Peyer's patch (tissue), 4 donors: ENCODE results near the gene VPS8. TPM values are rescaled to one million over a fixed set of nuclear protein-coding genes. Genes with fewer than 3 reads are reported as not detected.

Source experiments
- DNase-seq, 3 donors: peaks; one replicate each; pipeline ENCODE4 v3.0.0-alpha.2; 2017 to 2019
- H3K27ac ChIP-seq, 4 donors: fragments of 200-600 bp; sonication (generic); one replicate each; pipeline ENCODE4 v1.5.1; 2016 to 2019
- H3K27me3 ChIP-seq, 2 donors: fragments of 200-600 bp; sonication (generic); one replicate each; pipeline ENCODE4 v1.5.1; 2019
- H3K36me3 ChIP-seq, 3 donors: fragments of 200-600 bp; sonication (generic); one replicate each; pipeline ENCODE4 v1.5.1; 2016 to 2019
- H3K4me1 ChIP-seq, 4 donors: fragments of 200-600 bp; sonication (generic); one replicate each; pipeline ENCODE4 v1.5.1; 2016 to 2019
- H3K4me3 ChIP-seq, 4 donors: fragments of 200-600 bp; sonication (generic); 1 replicate in 3 of 4; 2 replicates in 1 of 4; pipeline ENCODE4 v1.5.1; 2016 to 2019; ENCODE audit warnings: mild to moderate bottlenecking in 1 of 4
- H3K9me3 ChIP-seq, 4 donors: fragments of 200-600 bp; sonication (generic); one replicate each; pipeline ENCODE4 v1.5.1; 2016 to 2019; ENCODE audit warnings: mild to moderate bottlenecking in 1 of 4
- POLR2A ChIP-seq, 2 donors: fragments of 450-650 bp; IDR thresholded peaks; one replicate each; pipeline ENCODE4 v1.5.1; 2017; ENCODE audit warnings: antibody characterized with exemption in 2 of 2, mild to moderate bottlenecking in 2 of 2, moderate library complexity in 2 of 2
- total RNA-seq, 4 donors: library from RNA; depleted of rRNA; stranded (reverse); fragments of >200 nt; gene quantifications; one replicate each; pipeline ENCODE4 v1.1.0, GENCODE V29; 2016
- TF ChIP-seq, protein P1 (sequence below), 6 experiments: fragments of 450-650 bp in 4 of 6; fragments of 200-600 bp in 2 of 6; sonication (generic) in 1 of 6; IDR thresholded peaks; one replicate each; pipeline ENCODE4 v1.5.1; 2017 to 2019; ENCODE audit warnings: antibody characterized with exemption in 6 of 6, mild to moderate bottlenecking in 3 of 6, moderate library complexity in 1 of 6

The VPS8 gene
- total RNA-seq, 4 donors from 2014 or later: 49.7 to 109 (median 74.3) TPM

DNA sequence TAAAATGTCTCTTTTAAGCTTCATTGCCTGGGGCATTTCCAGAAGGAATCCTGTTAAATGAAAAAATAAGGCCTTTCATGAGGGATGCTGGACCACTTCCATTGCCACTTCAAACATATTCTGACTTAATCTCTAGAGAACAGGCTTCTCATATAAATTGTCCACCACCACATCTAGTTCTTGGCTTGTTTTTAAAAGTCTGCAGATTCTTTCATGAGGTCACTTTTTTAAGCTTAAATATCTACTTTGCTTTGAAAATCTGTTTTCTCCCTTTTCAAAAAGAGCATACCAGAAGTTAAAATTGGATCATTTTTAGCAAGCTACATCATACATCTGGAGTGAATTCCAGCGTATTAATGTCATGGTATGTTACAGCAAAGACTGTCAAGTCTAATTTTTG lies 209.3 kb downstream of the VPS8 start:
- DNase-seq: no peak
- peaks cover 0 to 5% (median 0%) of the 10 kb centered on the region in 3 donors for H3K36me3 ChIP-seq
- TF ChIP-seq, protein P1, sequence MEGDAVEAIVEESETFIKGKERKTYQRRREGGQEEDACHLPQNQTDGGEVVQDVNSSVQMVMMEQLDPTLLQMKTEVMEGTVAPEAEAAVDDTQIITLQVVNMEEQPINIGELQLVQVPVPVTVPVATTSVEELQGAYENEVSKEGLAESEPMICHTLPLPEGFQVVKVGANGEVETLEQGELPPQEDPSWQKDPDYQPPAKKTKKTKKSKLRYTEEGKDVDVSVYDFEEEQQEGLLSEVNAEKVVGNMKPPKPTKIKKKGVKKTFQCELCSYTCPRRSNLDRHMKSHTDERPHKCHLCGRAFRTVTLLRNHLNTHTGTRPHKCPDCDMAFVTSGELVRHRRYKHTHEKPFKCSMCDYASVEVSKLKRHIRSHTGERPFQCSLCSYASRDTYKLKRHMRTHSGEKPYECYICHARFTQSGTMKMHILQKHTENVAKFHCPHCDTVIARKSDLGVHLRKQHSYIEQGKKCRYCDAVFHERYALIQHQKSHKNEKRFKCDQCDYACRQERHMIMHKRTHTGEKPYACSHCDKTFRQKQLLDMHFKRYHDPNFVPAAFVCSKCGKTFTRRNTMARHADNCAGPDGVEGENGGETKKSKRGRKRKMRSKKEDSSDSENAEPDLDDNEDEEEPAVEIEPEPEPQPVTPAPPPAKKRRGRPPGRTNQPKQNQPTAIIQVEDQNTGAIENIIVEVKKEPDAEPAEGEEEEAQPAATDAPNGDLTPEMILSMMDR (IDR thresholded peaks at IDR 0.05): no peak
- TF ChIP-seq POLR2A (IDR thresholded peaks at IDR 0.05): no peak

DNA sequence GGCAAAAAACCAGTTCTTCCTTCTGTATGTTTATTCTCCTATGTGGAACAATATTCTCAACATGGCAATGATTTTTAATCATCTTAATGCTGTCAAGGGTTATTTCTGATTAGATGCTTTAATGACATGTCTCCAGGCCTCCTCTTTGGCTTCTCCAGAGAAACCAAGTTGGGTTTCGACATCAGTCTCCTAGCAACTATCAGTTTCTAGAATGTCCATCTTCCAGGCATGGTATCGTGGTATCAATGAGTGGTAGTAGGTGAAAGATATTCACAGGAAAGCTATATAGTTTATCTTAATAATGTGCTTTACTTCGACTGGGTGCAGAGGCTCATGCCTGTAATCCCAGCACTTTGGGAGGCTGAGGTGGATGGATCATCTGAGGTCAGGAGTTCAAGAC lies 212.4 kb downstream of the VPS8 start:
- TF ChIP-seq POLR2A (IDR thresholded peaks at IDR 0.05): no peak
- TF ChIP-seq, protein P1 (IDR thresholded peaks at IDR 0.05): no peak
- no peaks in the 10 kb centered on the region for H3K27me3 ChIP-seq
- H3K9me3 ChIP-seq: peaks cover 0 to under 1% (median 0%) of the 10 kb centered on the region in 4 donors
- no peaks in the 10 kb centered on the region for H3K36me3 ChIP-seq
- no peaks in the 10 kb centered on the region for H3K4me1 ChIP-seq
- no peak for DNase-seq
- no peak overlapping the region for H3K27ac ChIP-seq
- no peak overlapping the region for H3K4me3 ChIP-seq

More for the DNA sequence above, 209.3 kb downstream of the VPS8 start:
- Histone ChIP-seq H3K4me1 (no peaks in the 10 kb centered on the region), H3K9me3 (peaks cover 0 to 4% (median 0%) of the 10 kb centered on the region in 4 donors), H3K4me3 (no peak overlapping the region), H3K27ac (no peak overlapping the region), H3K27me3 (no peaks in the 10 kb centered on the region)

DNA sequence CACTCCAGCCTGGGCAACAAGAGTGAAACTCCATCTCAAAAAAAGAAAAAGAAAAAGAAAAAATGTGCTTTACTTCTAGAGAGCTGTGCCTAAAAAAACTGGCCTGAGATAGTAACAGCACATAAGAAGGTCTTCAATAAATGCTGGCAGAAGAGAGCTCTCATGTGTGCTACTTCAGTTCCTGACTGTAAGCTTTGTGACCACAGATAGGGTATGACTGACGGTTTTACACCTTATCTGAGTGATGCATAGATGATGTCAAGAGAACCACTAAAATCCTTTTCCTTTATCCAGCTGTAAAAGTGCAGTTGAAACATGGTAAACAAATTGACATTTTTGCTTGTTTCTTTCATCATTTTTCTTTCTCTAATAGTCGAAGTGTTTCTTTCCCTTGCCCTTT lies 213.0 kb downstream of the VPS8 start:
- H3K36me3 ChIP-seq: no peaks in the 10 kb centered on the region
- TF ChIP-seq, protein P1 (IDR thresholded peaks at IDR 0.05): no peak
- no peak for TF ChIP-seq POLR2A (IDR thresholded peaks at IDR 0.05)
- H3K27me3 ChIP-seq: no peaks in the 10 kb centered on the region
- H3K4me1 ChIP-seq: no peaks in the 10 kb centered on the region
- H3K4me3 ChIP-seq: no peak overlapping the region
- no peak for DNase-seq
- H3K27ac ChIP-seq: no peak overlapping the region
- no peaks in the 10 kb centered on the region for H3K9me3 ChIP-seq

GRCh38 chr3:185028121-185028520 lies 216.2 kb downstream of the VPS8 start:
- no peaks in the 10 kb centered on the region for H3K9me3 ChIP-seq
- TF ChIP-seq POLR2A (IDR thresholded peaks at IDR 0.05): no peak
- TF ChIP-seq, protein P1 (IDR thresholded peaks at IDR 0.05): no peak
- no peak for DNase-seq
- no peaks in the 10 kb centered on the region for H3K36me3 ChIP-seq
- H3K27me3 ChIP-seq: no peaks in the 10 kb centered on the region
- H3K4me1 ChIP-seq: no peaks in the 10 kb centered on the region
- no peak overlapping the region for H3K27ac ChIP-seq
- no peak overlapping the region for H3K4me3 ChIP-seq

DNA sequence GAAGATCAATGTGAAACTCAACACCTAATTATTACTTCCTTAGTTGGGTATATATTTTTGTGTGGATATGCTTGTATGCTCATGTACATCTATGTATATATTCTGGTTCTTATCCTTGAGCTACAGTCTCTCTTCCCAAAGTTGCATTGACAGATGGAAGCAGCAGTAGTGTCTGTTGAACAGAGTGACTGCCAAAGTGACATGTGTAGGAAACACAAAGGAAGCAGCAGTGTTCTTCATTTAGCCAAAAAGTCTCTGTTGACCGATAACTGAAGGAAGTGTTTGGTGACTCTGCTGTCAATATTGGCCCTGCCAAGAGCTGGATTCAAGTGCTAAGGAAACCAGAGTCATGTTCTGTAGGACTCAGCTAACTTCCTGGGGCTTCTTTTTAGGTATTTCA lies 217.1 kb downstream of the VPS8 start:
- no peak for DNase-seq
- no peak for TF ChIP-seq POLR2A (IDR thresholded peaks at IDR 0.05)
- H3K36me3 ChIP-seq: no peaks in the 10 kb centered on the region
- no peak overlapping the region for H3K27ac ChIP-seq
- H3K4me3 ChIP-seq: no peak overlapping the region
- no peaks in the 10 kb centered on the region for H3K9me3 ChIP-seq
- H3K27me3 ChIP-seq: no peaks in the 10 kb centered on the region
- H3K4me1 ChIP-seq: no peaks in the 10 kb centered on the region

- DNase-seq: no peak
- Histone ChIP-seq H3K4me3 (no peak overlapping the region), H3K27ac (no peak overlapping the region), H3K4me1 (no peaks in the 10 kb centered on the region), H3K36me3 (no peaks in the 10 kb centered on the region), H3K27me3 (no peaks in the 10 kb centered on the region), H3K9me3 (no peaks in the 10 kb centered on the region)
- no peak for TF ChIP-seq POLR2A (IDR thresholded peaks at IDR 0.05)
- TF ChIP-seq, protein P1 (IDR thresholded peaks at IDR 0.05): no peak
These were observed 218.4 kb downstream of the VPS8 start for GRCh38 chr3:185030399-185030798.
